IMR-90 (cell line): ENCODE results near the gene MATK.

Experiments
- BHLHE40 ChIP-seq: fragments of 150-350 bp; IDR thresholded peaks from 2 replicates; pipeline ENCODE4 v1.6.1; 2016; ENCODE audit warnings: mild to moderate bottlenecking, low read depth, low read length
- CEBPB ChIP-seq: IDR thresholded peaks from 2 replicates; pipeline ENCODE4 v1.6.1; 2012; ENCODE audit warnings: low read depth, low read length, improper control_type of control experiment
- CTCF ChIP-seq: conservative IDR thresholded peaks from 2 replicates; pipeline ENCODE4 v1.5.1; 2012; ENCODE audit warnings: mild to moderate bottlenecking, low read depth, low read length, improper control_type of control experiment
- POLR2A ChIP-seq: IDR thresholded peaks from 2 replicates; pipeline ENCODE4 v1.6.1; 2012; ENCODE audit warnings: mild to moderate bottlenecking, low read depth, low read length

- TF ChIP-seq CTCF (no peak), BHLHE40 (no peak), POLR2A (no peak), CEBPB (no peak)
Observed at GRCh38 chr19:3770136-3770999, 15.8 kb downstream of the MATK start.
